ENCODE measurements around the gene DUSP22.

Gene DUSP22

DNA sequence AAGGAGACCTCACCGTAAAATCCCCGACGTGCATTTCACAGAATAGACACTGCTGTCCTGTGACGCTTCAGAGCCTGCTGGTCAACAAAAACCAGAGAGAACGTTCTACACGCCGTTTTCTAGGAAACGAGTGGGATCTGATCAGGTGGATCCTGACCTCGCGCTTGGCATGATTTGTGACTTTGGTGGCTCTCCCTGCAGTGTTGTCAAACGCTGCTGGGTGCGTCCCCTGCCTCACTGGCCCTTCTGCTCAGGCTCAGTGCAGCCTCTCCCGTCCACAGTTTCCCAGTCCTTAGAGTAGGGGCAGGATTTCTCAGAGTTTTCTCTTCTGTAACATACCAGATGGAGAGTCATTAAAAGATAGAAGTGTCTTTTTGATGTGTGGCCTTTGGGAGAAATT, 71.6 kb downstream of the DUSP22 start:
- peaks cover 32% of the 10 kb centered on the region for H3K27me3 ChIP-seq (ENCODE audit: low read depth, low read length)
- H3K4me2 ChIP-seq (ENCODE audit: low read length) = no peak overlapping the region
- TF ChIP-seq, protein P1, sequence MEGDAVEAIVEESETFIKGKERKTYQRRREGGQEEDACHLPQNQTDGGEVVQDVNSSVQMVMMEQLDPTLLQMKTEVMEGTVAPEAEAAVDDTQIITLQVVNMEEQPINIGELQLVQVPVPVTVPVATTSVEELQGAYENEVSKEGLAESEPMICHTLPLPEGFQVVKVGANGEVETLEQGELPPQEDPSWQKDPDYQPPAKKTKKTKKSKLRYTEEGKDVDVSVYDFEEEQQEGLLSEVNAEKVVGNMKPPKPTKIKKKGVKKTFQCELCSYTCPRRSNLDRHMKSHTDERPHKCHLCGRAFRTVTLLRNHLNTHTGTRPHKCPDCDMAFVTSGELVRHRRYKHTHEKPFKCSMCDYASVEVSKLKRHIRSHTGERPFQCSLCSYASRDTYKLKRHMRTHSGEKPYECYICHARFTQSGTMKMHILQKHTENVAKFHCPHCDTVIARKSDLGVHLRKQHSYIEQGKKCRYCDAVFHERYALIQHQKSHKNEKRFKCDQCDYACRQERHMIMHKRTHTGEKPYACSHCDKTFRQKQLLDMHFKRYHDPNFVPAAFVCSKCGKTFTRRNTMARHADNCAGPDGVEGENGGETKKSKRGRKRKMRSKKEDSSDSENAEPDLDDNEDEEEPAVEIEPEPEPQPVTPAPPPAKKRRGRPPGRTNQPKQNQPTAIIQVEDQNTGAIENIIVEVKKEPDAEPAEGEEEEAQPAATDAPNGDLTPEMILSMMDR (IDR thresholded peaks at IDR 0.05; ENCODE audit: low read depth, low read length) = no peak
- TF ChIP-seq EZH2phosphoT487 (IDR thresholded peaks at IDR 0.05; ENCODE audit: low read depth) = no peak
- H3K79me2 ChIP-seq (ENCODE audit: low read length) = no peaks in the 10 kb centered on the region
- no peak overlapping the region for H2AFZ ChIP-seq (ENCODE audit: low read depth, low read length)
- H3K9ac ChIP-seq (ENCODE audit: low read length) = no peak overlapping the region
- H4K20me1 ChIP-seq (ENCODE audit: insufficient read depth, low read length) = no peaks in the 10 kb centered on the region
- no peak overlapping the region for H3K27ac ChIP-seq (ENCODE audit: low read length)
- no peak overlapping the region for H3K4me3 ChIP-seq (ENCODE audit: low read length)
- no peaks in the 10 kb centered on the region for H3K9me3 ChIP-seq (ENCODE audit: insufficient read depth, low read length)
- H3K36me3 ChIP-seq (replicated peaks; ENCODE audit: low read depth, low read length) = no peaks in the 10 kb centered on the region
- H3K4me1 ChIP-seq (ENCODE audit: low read length) = peaks cover 37% of the 10 kb centered on the region

DNA sequence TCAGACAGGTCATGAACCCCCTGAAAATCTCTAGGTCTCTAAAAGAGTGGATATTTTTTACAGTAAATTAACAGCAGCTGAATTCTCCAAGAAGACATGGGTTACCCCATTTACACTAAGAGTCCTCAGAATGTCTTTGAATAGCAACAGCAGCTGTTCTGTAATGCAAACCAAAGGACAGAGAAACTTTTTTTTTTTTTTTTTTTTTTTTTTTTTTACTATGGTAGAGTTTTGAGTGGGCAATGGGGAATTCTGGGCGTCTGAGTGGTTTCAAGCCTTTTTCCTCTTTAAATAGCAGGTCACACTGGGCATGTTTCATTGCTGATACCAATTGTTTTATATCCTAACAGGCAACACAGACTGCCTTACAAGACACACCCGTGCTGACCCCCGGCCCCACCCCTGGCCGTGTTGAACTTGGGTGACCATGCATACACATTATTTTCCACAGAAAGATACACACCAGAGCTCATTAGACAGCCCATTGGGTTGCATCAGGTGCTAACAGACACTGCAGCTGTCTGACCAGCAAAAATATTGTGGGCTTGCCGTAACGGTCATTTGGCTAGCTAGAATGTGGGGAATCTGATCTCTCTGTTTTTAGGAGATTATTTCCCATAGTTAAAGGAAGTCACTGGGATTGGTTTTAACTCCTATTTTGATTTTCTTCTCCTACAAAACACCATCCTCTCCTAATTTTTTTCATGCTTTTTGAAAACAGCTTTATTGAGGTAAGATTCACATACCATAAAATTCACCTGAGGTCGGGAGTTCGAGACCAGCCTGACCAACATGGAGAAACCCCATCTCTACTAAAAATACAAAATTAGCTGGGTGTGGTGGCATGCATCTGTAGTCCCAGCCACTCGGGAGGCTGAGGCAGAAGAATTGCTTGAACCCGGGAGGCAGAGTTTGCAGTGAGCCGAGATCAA, 72.6 kb downstream of the DUSP22 start:
- peaks cover 27% of the 10 kb centered on the region for H3K4me1 ChIP-seq (ENCODE audit: low read length)
- no peak for TF ChIP-seq EZH2phosphoT487 (IDR thresholded peaks at IDR 0.05; ENCODE audit: low read depth)
- no peak overlapping the region for H3K4me3 ChIP-seq (ENCODE audit: low read length)
- no peaks in the 10 kb centered on the region for H3K79me2 ChIP-seq (ENCODE audit: low read length)
- H3K27ac ChIP-seq (ENCODE audit: low read length) = no peak overlapping the region
- no peaks in the 10 kb centered on the region for H4K20me1 ChIP-seq (ENCODE audit: insufficient read depth, low read length)
- H3K36me3 ChIP-seq (replicated peaks; ENCODE audit: low read depth, low read length) = no peaks in the 10 kb centered on the region
- no peaks in the 10 kb centered on the region for H3K9me3 ChIP-seq (ENCODE audit: insufficient read depth, low read length)
- peaks cover 35% of the 10 kb centered on the region for H3K27me3 ChIP-seq (ENCODE audit: low read depth, low read length)
- H3K9ac ChIP-seq (ENCODE audit: low read length) = no peak overlapping the region
- no peak overlapping the region for H2AFZ ChIP-seq (ENCODE audit: low read depth, low read length)
- H3K4me2 ChIP-seq (ENCODE audit: low read length) = peak overlapping the region; percentile 23

DNA sequence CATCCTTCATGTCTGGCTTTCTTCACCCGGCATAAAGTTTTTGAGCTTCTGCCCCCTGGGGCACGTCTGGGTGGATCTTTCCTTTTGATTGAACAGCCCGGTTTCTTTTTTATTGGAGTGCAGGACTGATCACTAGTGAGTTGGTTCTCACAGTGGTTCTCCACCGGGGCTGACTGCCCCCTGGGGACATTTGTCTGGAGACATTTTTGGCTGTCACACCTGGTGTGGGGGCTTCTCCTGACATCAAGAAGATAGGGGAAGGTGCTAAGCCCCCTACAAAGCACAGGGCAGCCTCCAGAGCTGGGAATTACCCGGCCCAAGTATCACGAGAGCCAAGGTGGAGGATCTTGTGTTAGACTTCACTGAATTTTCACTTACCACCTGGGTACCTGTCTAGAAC, 73.5 kb downstream of the DUSP22 start:
- H3K9ac ChIP-seq (ENCODE audit: low read length) = no peak overlapping the region
- H3K4me2 ChIP-seq (ENCODE audit: low read length) = no peak overlapping the region
- TF ChIP-seq EZH2phosphoT487 (IDR thresholded peaks at IDR 0.05; ENCODE audit: low read depth) = no peak
- TF ChIP-seq, protein P1 (IDR thresholded peaks at IDR 0.05; ENCODE audit: low read depth, low read length) = no peak
- peaks cover 44% of the 10 kb centered on the region for H3K27me3 ChIP-seq (ENCODE audit: low read depth, low read length)
- H3K27ac ChIP-seq (ENCODE audit: low read length) = no peak overlapping the region
- H3K4me1 ChIP-seq (ENCODE audit: low read length) = peaks cover 18% of the 10 kb centered on the region
- H3K79me2 ChIP-seq (ENCODE audit: low read length) = no peaks in the 10 kb centered on the region
- H3K9me3 ChIP-seq (ENCODE audit: insufficient read depth, low read length) = no peaks in the 10 kb centered on the region
- no peak overlapping the region for H3K4me3 ChIP-seq (ENCODE audit: low read length)
- no peaks in the 10 kb centered on the region for H3K36me3 ChIP-seq (replicated peaks; ENCODE audit: low read depth, low read length)
- no peak overlapping the region for H2AFZ ChIP-seq (ENCODE audit: low read depth, low read length)
- H4K20me1 ChIP-seq (ENCODE audit: insufficient read depth, low read length) = no peaks in the 10 kb centered on the region

DNA sequence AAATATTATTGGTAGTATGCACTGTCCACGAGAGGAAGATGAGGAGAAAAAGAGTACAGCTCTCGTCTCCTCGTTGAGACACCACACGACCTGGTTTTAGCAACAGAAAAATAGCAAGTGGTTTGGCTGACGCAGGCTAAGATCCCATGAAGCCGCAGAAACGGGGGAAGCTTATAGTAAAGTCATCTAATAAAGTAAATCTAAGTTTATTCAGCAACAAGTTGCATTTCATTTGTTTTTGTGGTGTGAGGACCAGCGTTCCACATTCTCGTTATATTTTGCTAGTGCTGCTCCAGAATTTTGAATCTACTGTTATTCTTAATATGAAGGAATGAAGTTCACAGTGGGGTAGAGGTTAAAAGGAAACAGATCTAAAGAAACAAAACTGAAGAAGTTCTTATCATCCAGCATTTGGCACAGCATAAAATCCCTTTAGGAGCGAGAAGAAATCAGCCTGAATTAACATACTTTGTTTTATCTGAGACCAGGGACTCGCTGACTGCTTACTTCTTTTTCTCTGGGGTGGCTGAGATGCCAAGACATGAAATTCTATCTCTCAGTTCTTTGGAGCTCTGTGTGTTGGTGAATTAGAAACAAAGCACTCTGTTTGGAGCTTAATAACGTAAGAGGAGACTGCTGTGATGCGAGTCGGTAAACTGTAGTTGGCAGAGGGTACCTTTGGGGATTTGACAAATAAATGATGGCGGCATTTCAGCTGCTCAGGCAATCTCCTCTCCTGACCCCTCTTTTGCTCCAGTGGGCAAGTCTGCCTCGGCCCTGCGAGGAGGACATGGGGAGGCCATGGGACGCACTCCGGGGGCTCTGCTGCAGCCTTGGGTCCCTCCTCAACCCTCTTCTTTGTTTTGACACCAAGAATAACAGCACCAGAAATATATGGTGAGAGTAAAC, 74.4 kb downstream of the DUSP22 start:
- peaks cover 10% of the 10 kb centered on the region for H3K4me1 ChIP-seq (ENCODE audit: low read length)
- H3K9me3 ChIP-seq (ENCODE audit: insufficient read depth, low read length) = no peaks in the 10 kb centered on the region
- H2AFZ ChIP-seq (ENCODE audit: low read depth, low read length) = no peak overlapping the region
- H4K20me1 ChIP-seq (ENCODE audit: insufficient read depth, low read length) = no peaks in the 10 kb centered on the region
- no peak overlapping the region for H3K4me3 ChIP-seq (ENCODE audit: low read length)
- H3K27me3 ChIP-seq (ENCODE audit: low read depth, low read length) = peaks cover 44% of the 10 kb centered on the region
- TF ChIP-seq, protein P1 (IDR thresholded peaks at IDR 0.05; ENCODE audit: low read depth, low read length) = no peak
- no peak for TF ChIP-seq EZH2phosphoT487 (IDR thresholded peaks at IDR 0.05; ENCODE audit: low read depth)
- H3K27ac ChIP-seq (ENCODE audit: low read length) = no peak overlapping the region
- no peaks in the 10 kb centered on the region for H3K79me2 ChIP-seq (ENCODE audit: low read length)
- H3K9ac ChIP-seq (ENCODE audit: low read length) = no peak overlapping the region
- no peak overlapping the region for H3K4me2 ChIP-seq (ENCODE audit: low read length)
- H3K36me3 ChIP-seq (replicated peaks; ENCODE audit: low read depth, low read length) = no peaks in the 10 kb centered on the region
